Osteocyte (in vitro differentiated cells): ENCODE data around the gene ANXA2R. TPM values are rescaled to one million over a fixed set of nuclear protein-coding genes. Genes with fewer than 3 reads are reported as not detected.

Experiments used
- DNase-seq: peaks from one replicate; pipeline ENCODE4 v3.0.0; 2021; ENCODE audit warnings: mixed read lengths; ENCODE audit not compliant: unreplicated experiment; ENCODE audit errors: extremely low spot score
- H3K27ac Mint-ChIP-seq: one replicate; pipeline ENCODE4 v1.8.0; 2021; ENCODE audit warnings: mild to moderate bottlenecking, mixed read lengths; ENCODE audit not compliant: unreplicated experiment
- H3K27me3 Mint-ChIP-seq: one replicate; pipeline ENCODE4 v1.8.0; 2021; ENCODE audit warnings: mixed read lengths; ENCODE audit not compliant: unreplicated experiment
- H3K36me3 Mint-ChIP-seq: one replicate; pipeline ENCODE4 v1.8.0; 2021; ENCODE audit warnings: mixed read lengths; ENCODE audit not compliant: unreplicated experiment
- H3K4me1 Mint-ChIP-seq: one replicate; pipeline ENCODE4 v1.8.0; 2021; ENCODE audit warnings: mixed read lengths; ENCODE audit not compliant: unreplicated experiment
- H3K4me3 Mint-ChIP-seq: one replicate; pipeline ENCODE4 v1.8.0; 2021; ENCODE audit warnings: mild to moderate bottlenecking, moderate library complexity, mixed read lengths; ENCODE audit not compliant: unreplicated experiment
- H3K9me3 Mint-ChIP-seq: one replicate; pipeline ENCODE4 v1.8.0; 2021; ENCODE audit warnings: mixed read lengths; ENCODE audit not compliant: unreplicated experiment
- CTCF ChIP-seq: fragments of 200-600 bp; sonication (generic); IDR thresholded peaks from 2 replicates; pipeline ENCODE4 v1.5.0; 2021; ENCODE audit warnings: antibody characterized with exemption, mild to moderate bottlenecking, moderate library complexity
- total RNA-seq: library from RNA; stranded (reverse); gene quantifications from 2 replicates; pipeline ENCODE4 v1.2.1, GENCODE V29; 2021

The ANXA2R gene
- total RNA-seq, 1 donor from 2014 or later = 5.3 TPM

- TF ChIP-seq CTCF = no peak
- no peaks in the 10 kb centered on the region for H3K27me3 Mint-ChIP-seq
- H3K36me3 Mint-ChIP-seq = peaks cover 4% of the 10 kb centered on the region
- peaks cover 73% of the 10 kb centered on the region for H3K4me1 Mint-ChIP-seq
- no peak for DNase-seq
- peak overlapping the region; percentile 83 for H3K27ac Mint-ChIP-seq
- H3K4me3 Mint-ChIP-seq = no peak overlapping the region
- H3K9me3 Mint-ChIP-seq = no peaks in the 10 kb centered on the region
These were observed 6.4 kb upstream of the ANXA2R start for GRCh38 chr5:43046474-43046873.

GRCh38 chr5:43045236-43045635, 5.1 kb upstream of the ANXA2R start:
- H3K4me3 Mint-ChIP-seq = peak overlapping the region; percentile 75
- peak overlapping the region; percentile 93 for H3K27ac Mint-ChIP-seq
- no peak for DNase-seq
- H3K9me3 Mint-ChIP-seq = no peaks in the 10 kb centered on the region
- peaks cover 2% of the 10 kb centered on the region for H3K36me3 Mint-ChIP-seq
- H3K4me1 Mint-ChIP-seq = peaks cover 64% of the 10 kb centered on the region
- no peaks in the 10 kb centered on the region for H3K27me3 Mint-ChIP-seq
- TF ChIP-seq CTCF = no peak

GRCh38 chr5:43044181-43044914, 4.2 kb upstream of the ANXA2R start:
- Mint-ChIP-seq H3K9me3 (no peaks in the 10 kb centered on the region), H3K4me3 (peak overlapping the region; percentile 75), H3K36me3 (peaks cover 2% of the 10 kb centered on the region), H3K27me3 (no peaks in the 10 kb centered on the region), H3K4me1 (peaks cover 55% of the 10 kb centered on the region), H3K27ac (peak overlapping the region; percentile 93)
- TF ChIP-seq CTCF = no peak
- no peak for DNase-seq

- DNase-seq = no peak
- peaks cover 53% of the 10 kb centered on the region for H3K4me1 Mint-ChIP-seq
- no peak for TF ChIP-seq CTCF
- H3K9me3 Mint-ChIP-seq = no peaks in the 10 kb centered on the region
- no peaks in the 10 kb centered on the region for H3K27me3 Mint-ChIP-seq
- H3K27ac Mint-ChIP-seq = peak overlapping the region; percentile 99
- peak overlapping the region; percentile 85 for H3K4me3 Mint-ChIP-seq
- H3K36me3 Mint-ChIP-seq = peaks cover 2% of the 10 kb centered on the region
These were observed 3.3 kb upstream of the ANXA2R start for GRCh38 chr5:43043400-43043756.

GRCh38 chr5:43042626-43043399, 2.7 kb upstream of the ANXA2R start:
- TF ChIP-seq CTCF = no peak
- DNase-seq = no peak
- H3K4me1 Mint-ChIP-seq = peaks cover 53% of the 10 kb centered on the region
- peak overlapping the region; percentile 99 for H3K27ac Mint-ChIP-seq
- H3K36me3 Mint-ChIP-seq = peaks cover 2% of the 10 kb centered on the region
- peak overlapping the region; percentile 85 for H3K4me3 Mint-ChIP-seq
- H3K9me3 Mint-ChIP-seq = no peaks in the 10 kb centered on the region
- H3K27me3 Mint-ChIP-seq = no peaks in the 10 kb centered on the region
